ENCODE data around the gene CFAP410.
"Not testable (repeated sequence)": the region's sequence is repeated elsewhere in the genome, so short reads cannot be mapped to it uniquely, and the experiment has no call there.

The CFAP410 gene

GRCh38 chr21:44305691-44306090 lies 33.5 kb downstream of the CFAP410 start:
- no peak overlapping the region for H3K4me3 Mint-ChIP-seq
- peaks cover 32 to 37% of the 10 kb centered on the region in 2 donors for H3K4me1 Mint-ChIP-seq (ENCODE audit: low read depth in 2 of 2)
- DNase-seq (no peak), ATAC-seq (replicated peaks) (no peak)
- peaks cover 12% of the 10 kb centered on the region for H3K36me3 Mint-ChIP-seq (ENCODE audit: insufficient read depth)
- peak overlapping the region in 1 of 2 donors; percentile 66 for H3K27ac Mint-ChIP-seq
- no peaks in the 10 kb centered on the region for H3K9me3 Mint-ChIP-seq
- no peaks in the 10 kb centered on the region for H3K27me3 Mint-ChIP-seq

- H3K4me3 Mint-ChIP-seq: no peak overlapping the region
- H3K27me3 Mint-ChIP-seq: no peaks in the 10 kb centered on the region
- H3K27ac Mint-ChIP-seq: peak overlapping the region in 1 of 2 donors; percentile 66
- H3K9me3 Mint-ChIP-seq: no peaks in the 10 kb centered on the region
- DNase-seq: no peak
- ATAC-seq (replicated peaks): peak; percentile 52
- H3K36me3 Mint-ChIP-seq (ENCODE audit: insufficient read depth): peaks cover 13% of the 10 kb centered on the region
- H3K4me1 Mint-ChIP-seq (ENCODE audit: low read depth in 2 of 2): peaks cover 32 to 37% of the 10 kb centered on the region in 2 donors
Measured at GRCh38 chr21:44304877-44305293, 34.3 kb downstream of the CFAP410 start.

- Mint-ChIP-seq H3K27me3 (no peaks in the 10 kb centered on the region), H3K27ac (no peak overlapping the region), H3K4me3 (no peak overlapping the region), H3K9me3 (no peaks in the 10 kb centered on the region), H3K4me1 (ENCODE audit: low read depth in 2 of 2) (peaks cover 35 to 40% of the 10 kb centered on the region in 2 donors), H3K36me3 (ENCODE audit: insufficient read depth) (peaks cover 13% of the 10 kb centered on the region)
- ATAC-seq (replicated peaks): no peak
- DNase-seq: no peak
Measured at GRCh38 chr21:44304011-44304616, 35.1 kb downstream of the CFAP410 start.

- H3K4me3 Mint-ChIP-seq: peak overlapping the region; percentile 16 to 61
- H3K36me3 Mint-ChIP-seq (ENCODE audit: insufficient read depth): peaks cover 13% of the 10 kb centered on the region
- H3K4me1 Mint-ChIP-seq (ENCODE audit: low read depth in 2 of 2): peaks cover 37 to 44% of the 10 kb centered on the region in 2 donors
- DNase-seq (no peak), ATAC-seq (replicated peaks) (no peak)
- no peaks in the 10 kb centered on the region for H3K9me3 Mint-ChIP-seq
- H3K27me3 Mint-ChIP-seq: no peaks in the 10 kb centered on the region
- peak overlapping the region in 1 of 2 donors; percentile 49 for H3K27ac Mint-ChIP-seq
Measured at GRCh38 chr21:44303490-44303981, 35.7 kb downstream of the CFAP410 start.

GRCh38 chr21:44302573-44303401 lies 36.4 kb downstream of the CFAP410 start:
- not testable (repeated sequence) for DNase-seq; H3K27me3 Mint-ChIP-seq; ATAC-seq (replicated peaks); H3K9me3 Mint-ChIP-seq
- Mint-ChIP-seq H3K36me3 (ENCODE audit: insufficient read depth) (peaks cover 13% of the 10 kb centered on the region), H3K27ac (peak overlapping the region; percentile 49), H3K4me3 (peak overlapping the region; percentile 74 to 76), H3K4me1 (ENCODE audit: low read depth in 2 of 2) (peaks cover 41 to 48% of the 10 kb centered on the region in 2 donors)

GRCh38 chr21:44301961-44302406 lies 37.2 kb downstream of the CFAP410 start:
- H3K36me3 Mint-ChIP-seq (ENCODE audit: insufficient read depth): peaks cover 16% of the 10 kb centered on the region
- no peaks in the 10 kb centered on the region for H3K27me3 Mint-ChIP-seq
- H3K4me1 Mint-ChIP-seq (ENCODE audit: low read depth in 2 of 2): peaks cover 43 to 45% of the 10 kb centered on the region in 2 donors
- H3K4me3 Mint-ChIP-seq: peak overlapping the region; percentile 74 to 76
- ATAC-seq (replicated peaks) (no peak), DNase-seq (no peak)
- no peaks in the 10 kb centered on the region for H3K9me3 Mint-ChIP-seq
- no peak overlapping the region for H3K27ac Mint-ChIP-seq

- Mint-ChIP-seq H3K4me1 (ENCODE audit: low read depth in 2 of 2) (peaks cover 43 to 45% of the 10 kb centered on the region in 2 donors), H3K27ac (peak overlapping the region; percentile 17 to 80), H3K27me3 (no peaks in the 10 kb centered on the region), H3K9me3 (no peaks in the 10 kb centered on the region), H3K36me3 (ENCODE audit: insufficient read depth) (peaks cover 16% of the 10 kb centered on the region), H3K4me3 (peak overlapping the region; percentile 74 to 76)
- DNase-seq: no peak
- ATAC-seq (replicated peaks): no peak
Measured at GRCh38 chr21:44301141-44301540, 38.0 kb downstream of the CFAP410 start.

GRCh38 chr21:44300262-44300959 lies 38.8 kb downstream of the CFAP410 start:
- Mint-ChIP-seq H3K36me3 (ENCODE audit: insufficient read depth) (peaks cover 16% of the 10 kb centered on the region), H3K4me1 (ENCODE audit: low read depth in 2 of 2) (peaks cover 43 to 45% of the 10 kb centered on the region in 2 donors), H3K9me3 (no peaks in the 10 kb centered on the region), H3K27me3 (no peaks in the 10 kb centered on the region), H3K27ac (peak overlapping the region; percentile 17 to 80), H3K4me3 (peak overlapping the region; percentile 74 to 76)
- peak; percentile 36 to 40 (median 37) for DNase-seq
- ATAC-seq (replicated peaks): peak; percentile 36

GRCh38 chr21:44299458-44300261 lies 39.5 kb downstream of the CFAP410 start, which contains the start of gene PFKL:
Gene PFKL (plus strand): TSS chr21:44300053. CDS start chr21:44300106, 53 bp downstream.
- H3K36me3 Mint-ChIP-seq (ENCODE audit: insufficient read depth): peaks cover 16% of the 10 kb centered on the region
- no peaks in the 10 kb centered on the region for H3K9me3 Mint-ChIP-seq
- peak within 1 kb of the TSS; percentile 80 to 83 for H3K4me3 Mint-ChIP-seq
- DNase-seq (peak; percentile 34 to 39 (median 35)), ATAC-seq (replicated peaks) (peak; percentile 55)
- H3K27me3 Mint-ChIP-seq: no peaks in the 10 kb centered on the region
- peaks cover 37 to 42% of the 10 kb centered on the region in 2 donors for H3K4me1 Mint-ChIP-seq (ENCODE audit: low read depth in 2 of 2)
- H3K27ac Mint-ChIP-seq: peak within 1 kb of the TSS; percentile 79 to 86

GRCh38 chr21:44299085-44299457 lies 40.1 kb downstream of the CFAP410 start:
- peaks cover 36 to 41% of the 10 kb centered on the region in 2 donors for H3K4me1 Mint-ChIP-seq (ENCODE audit: low read depth in 2 of 2)
- H3K27ac Mint-ChIP-seq: peak overlapping the region; percentile 79 to 86
- H3K36me3 Mint-ChIP-seq (ENCODE audit: insufficient read depth): peaks cover 16% of the 10 kb centered on the region
- DNase-seq (no peak), ATAC-seq (replicated peaks) (no peak)
- no peaks in the 10 kb centered on the region for H3K9me3 Mint-ChIP-seq
- H3K4me3 Mint-ChIP-seq: peak overlapping the region; percentile 80 to 83
- no peaks in the 10 kb centered on the region for H3K27me3 Mint-ChIP-seq

- no peaks in the 10 kb centered on the region for H3K9me3 Mint-ChIP-seq
- no peaks in the 10 kb centered on the region for H3K27me3 Mint-ChIP-seq
- H3K4me3 Mint-ChIP-seq: peak overlapping the region; percentile 44 to 83
- DNase-seq (no peak), ATAC-seq (replicated peaks) (no peak)
- peaks cover 18% of the 10 kb centered on the region for H3K36me3 Mint-ChIP-seq (ENCODE audit: insufficient read depth)
- H3K27ac Mint-ChIP-seq: peak overlapping the region; percentile 25 to 79
- peaks cover 32 to 41% of the 10 kb centered on the region in 2 donors for H3K4me1 Mint-ChIP-seq (ENCODE audit: low read depth in 2 of 2)
Measured at GRCh38 chr21:44298301-44298700, 40.9 kb downstream of the CFAP410 start.

- peak; percentile 59 to 66 (median 61) for DNase-seq
- H3K27ac Mint-ChIP-seq: peak overlapping the region; percentile 25 to 79
- peak; percentile 57 for ATAC-seq (replicated peaks)
- no peaks in the 10 kb centered on the region for H3K9me3 Mint-ChIP-seq
- no peaks in the 10 kb centered on the region for H3K27me3 Mint-ChIP-seq
- H3K36me3 Mint-ChIP-seq (ENCODE audit: insufficient read depth): peaks cover 18% of the 10 kb centered on the region
- peaks cover 31 to 41% of the 10 kb centered on the region in 2 donors for H3K4me1 Mint-ChIP-seq (ENCODE audit: low read depth in 2 of 2)
- H3K4me3 Mint-ChIP-seq: peak overlapping the region; percentile 37 to 83
Measured at GRCh38 chr21:44297525-44298290, 41.5 kb downstream of the CFAP410 start.

Measured in effector memory CD8-positive, alpha-beta T cell (primary cell).